Adrenal gland (tissue), 5 donors: Measurements from ENCODE around the gene MYT1.

Experiments used
- POLR2A ChIP-seq, 2 donors: fragments of 450-650 bp; IDR thresholded peaks; one replicate each; pipeline ENCODE4 v1.6.1; 2017; ENCODE audit warnings: antibody characterized with exemption in 2 of 2, mild to moderate bottlenecking in 2 of 2, moderate library complexity in 1 of 2
- TF ChIP-seq, protein P1 (sequence below), 6 experiments: fragments of 450-650 bp in 4 of 6; fragments of 200-600 bp in 2 of 6; sonication (generic) in 1 of 6; IDR thresholded peaks; 1 replicate in 5 of 6; 2 replicates in 1 of 6; pipeline versions ENCODE4 v1.5.1 to v1.8.0; 2016 to 2021; ENCODE audit warnings: antibody characterized with exemption in 6 of 6, mild to moderate bottlenecking in 2 of 6, moderate library complexity in 1 of 6
- donor health status: DM: no; HTN: no; CAD: no.

DNA sequence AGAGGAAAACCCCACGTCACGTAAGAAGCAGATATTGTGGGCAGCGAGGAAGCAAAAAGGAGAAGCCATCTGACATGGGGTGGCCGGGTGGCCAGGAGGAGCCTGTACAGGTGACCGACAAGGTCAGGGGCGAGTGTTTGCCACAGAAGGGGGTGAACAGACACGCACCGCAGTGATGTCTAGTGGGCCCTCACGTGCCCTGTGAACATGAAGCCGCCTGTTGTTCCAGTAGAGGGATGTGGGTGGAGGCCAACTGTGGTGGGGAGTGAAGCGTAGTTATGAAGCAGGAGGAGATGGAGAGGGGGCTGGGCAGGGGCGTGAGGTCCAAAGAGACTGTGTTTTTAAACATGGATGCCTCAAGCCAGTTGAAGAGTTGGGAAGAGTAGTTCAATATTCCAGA lies 20.5 kb downstream of the MYT1 start:
- no peak for TF ChIP-seq POLR2A (IDR thresholded peaks at IDR 0.05)
- TF ChIP-seq, protein P1, sequence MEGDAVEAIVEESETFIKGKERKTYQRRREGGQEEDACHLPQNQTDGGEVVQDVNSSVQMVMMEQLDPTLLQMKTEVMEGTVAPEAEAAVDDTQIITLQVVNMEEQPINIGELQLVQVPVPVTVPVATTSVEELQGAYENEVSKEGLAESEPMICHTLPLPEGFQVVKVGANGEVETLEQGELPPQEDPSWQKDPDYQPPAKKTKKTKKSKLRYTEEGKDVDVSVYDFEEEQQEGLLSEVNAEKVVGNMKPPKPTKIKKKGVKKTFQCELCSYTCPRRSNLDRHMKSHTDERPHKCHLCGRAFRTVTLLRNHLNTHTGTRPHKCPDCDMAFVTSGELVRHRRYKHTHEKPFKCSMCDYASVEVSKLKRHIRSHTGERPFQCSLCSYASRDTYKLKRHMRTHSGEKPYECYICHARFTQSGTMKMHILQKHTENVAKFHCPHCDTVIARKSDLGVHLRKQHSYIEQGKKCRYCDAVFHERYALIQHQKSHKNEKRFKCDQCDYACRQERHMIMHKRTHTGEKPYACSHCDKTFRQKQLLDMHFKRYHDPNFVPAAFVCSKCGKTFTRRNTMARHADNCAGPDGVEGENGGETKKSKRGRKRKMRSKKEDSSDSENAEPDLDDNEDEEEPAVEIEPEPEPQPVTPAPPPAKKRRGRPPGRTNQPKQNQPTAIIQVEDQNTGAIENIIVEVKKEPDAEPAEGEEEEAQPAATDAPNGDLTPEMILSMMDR (IDR thresholded peaks at IDR 0.05), result no peak
